ENCODE results near the gene TMEM229B. TPM values are rescaled to one million over a fixed set of nuclear protein-coding genes. Genes with fewer than 3 reads are reported as not detected.

TMEM229B gene
- total RNA-seq, 6 experiments from 2014 or later: 0.06 to 1.8 (median 1.2) TPM

GRCh38 chr14:67490196-67490595 lies 1.7 kb upstream of the TMEM229B start:
- DNase-seq (no peak), ATAC-seq (no peak)
- no peak overlapping the region for H3K4me3 ChIP-seq
- intact Hi-C loops (cut with DNase I): no loop called here
- H3K36me3 ChIP-seq: no peaks in the 10 kb centered on the region
- no peaks in the 10 kb centered on the region for H3K27me3 ChIP-seq
- TF ChIP-seq CTCF (IDR thresholded peaks at IDR 0.05): no peak
- TF ChIP-seq POLR2A (IDR thresholded peaks at IDR 0.05): no peak
- H3K4me1 ChIP-seq: no peaks in the 10 kb centered on the region
- WGBS (ENCODE audit: insufficient coverage, low coverage, low lambda C conversion rate, missing lambda C conversion rate): 72% methylated on average over 3 of the region's 4 CpGs
- no peak overlapping the region for H3K27ac ChIP-seq
- H3K9me3 ChIP-seq: peaks cover 0 to 5% (median 0%) of the 10 kb centered on the region in 4 donors

GRCh38 chr14:67487332-67487731 lies 1.2 kb downstream of the TMEM229B start:
- no peaks in the 10 kb centered on the region for H3K9me3 ChIP-seq
- ATAC-seq (no peak), DNase-seq (no peak)
- no peak overlapping the region for H3K27ac ChIP-seq
- H3K27me3 ChIP-seq: no peaks in the 10 kb centered on the region
- no peak overlapping the region for H3K4me3 ChIP-seq
- no peak for TF ChIP-seq POLR2A (IDR thresholded peaks at IDR 0.05)
- TF ChIP-seq CTCF (IDR thresholded peaks at IDR 0.05): no peak
- intact Hi-C loops (cut with DNase I): no loop called here
- WGBS (ENCODE audit: insufficient coverage, low coverage, low lambda C conversion rate, missing lambda C conversion rate): 91% methylated on average over 4 of the region's 4 CpGs
- H3K4me1 ChIP-seq: no peaks in the 10 kb centered on the region
- H3K36me3 ChIP-seq: no peaks in the 10 kb centered on the region

- WGBS (ENCODE audit: insufficient coverage, low coverage, low lambda C conversion rate, missing lambda C conversion rate): 33% methylated on average over 1 of the region's 4 CpGs
- Histone ChIP-seq H3K27me3 (no peaks in the 10 kb centered on the region), H3K27ac (no peak overlapping the region), H3K4me3 (no peak overlapping the region), H3K4me1 (no peaks in the 10 kb centered on the region), H3K36me3 (no peaks in the 10 kb centered on the region), H3K9me3 (no peaks in the 10 kb centered on the region)
- no peak for DNase-seq
- ATAC-seq: no peak
- intact Hi-C loops (cut with DNase I): no loop called here
- TF ChIP-seq CTCF (IDR thresholded peaks at IDR 0.05) (no peak), POLR2A (IDR thresholded peaks at IDR 0.05) (no peak)
Measured at GRCh38 chr14:67486890-67487289, 1.6 kb downstream of the TMEM229B start.

GRCh38 chr14:67485501-67486095 lies 2.9 kb downstream of the TMEM229B start:
- no peak for DNase-seq
- TF ChIP-seq CTCF (IDR thresholded peaks at IDR 0.05) (no peak), POLR2A (IDR thresholded peaks at IDR 0.05) (no peak)
- peak; percentile 33 to 52 (median 40) for ATAC-seq
- no peaks in the 10 kb centered on the region for H3K4me1 ChIP-seq
- no peak overlapping the region for H3K4me3 ChIP-seq
- no peaks in the 10 kb centered on the region for H3K36me3 ChIP-seq
- H3K9me3 ChIP-seq: no peaks in the 10 kb centered on the region
- no peak overlapping the region for H3K27ac ChIP-seq
- intact Hi-C loops (cut with DNase I): no loop called here
- 92% methylated on average over 2 of the region's 4 CpGs for WGBS (ENCODE audit: insufficient coverage, low coverage, low lambda C conversion rate, missing lambda C conversion rate)
- H3K27me3 ChIP-seq: no peaks in the 10 kb centered on the region

Measured in right lobe of liver (tissue), 6 donors.